ENCODE data around the gene ID2.

- TF ChIP-seq CREB1 (IDR thresholded peaks at IDR 0.05; ENCODE audit: low read depth) (no peak), EP300 (IDR thresholded peaks at IDR 0.05; ENCODE audit: borderline replicate concordance in 1 of 2, control insufficient read depth in 1 of 2, low read depth in 2 of 2, low read length in 2 of 2) (no peak), CTCF (IDR thresholded peaks at IDR 0.05 in 2 of 3, conservative IDR thresholded peaks at IDR 0.05 in 1 of 3; ENCODE audit: control insufficient read depth in 2 of 3, extremely low read depth in 1 of 3, insufficient read depth in 1 of 3, low read depth in 3 of 3, low read length in 3 of 3) (no peak), HCFC1 (IDR thresholded peaks at IDR 0.05; ENCODE audit: low read length) (no peak), EZH2 (IDR thresholded peaks at IDR 0.05; ENCODE audit: borderline replicate concordance, control insufficient read depth, low read depth, low read length) (no peak), E2F8 (IDR thresholded peaks at IDR 0.05; ENCODE audit: low read depth, partially characterized antibody) (no peak), ZNF274 (IDR thresholded peaks at IDR 0.05; ENCODE audit: insufficient read depth, insufficient read length) (no peak)
Measured at GRCh38 chr2:8671802-8672201, 10.1 kb upstream of the ID2 start.

Data from GM12878 (cell line).